HCT116 (cell line): ENCODE results near the gene AFAP1. TPM values are rescaled to one million over a fixed set of nuclear protein-coding genes. Genes with fewer than 3 reads are reported as not detected.

Experiments
- ATAC-seq: fragments of 200-7000 bp; cut with Tn5 transposase; 2 replicates; pipeline ENCODE4 v1.9.1; 2020; ENCODE audit warnings: mild to moderate bottlenecking, moderate library complexity
- BruUV-seq: library from RNA; stranded (reverse); fragments of 400-500 nt; replicated peaks from 2 replicates; lab custom pipeline; 2021; lab: Mats Ljungman, UMichigan
- CTCF ChIA-PET: fragments of 300-600 bp; sonication (Branson Sonifier 250); formaldehyde crosslinking; loops from one replicate; lab custom pipeline; 2021; ENCODE audit warnings: antibody characterized with exemption; lab: Charles Lee
- POLR2A ChIA-PET: fragments of 300-600, 350-600 bp; sonication (Branson Sonifier 250); formaldehyde crosslinking; loops from one replicate; lab custom pipeline; 2021; ENCODE audit warnings: antibody characterized with exemption; lab: Charles Lee
- RAD21 ChIA-PET, 2 experiments: fragments of 300-600 bp; sonication (Branson Sonifier 250); formaldehyde crosslinking; loops; one replicate each; lab custom pipeline; 2023; ENCODE audit warnings: low total read pairs in 2 of 2; ENCODE audit not compliant: uncharacterized antibody in 2 of 2, unreplicated experiment in 2 of 2, low non-redundant PET in 1 of 2; lab: Charles Lee
- DNase-seq: peaks from one replicate; pipeline ENCODE4 v3.0.0-alpha.2; 2010; ENCODE audit warnings: low read depth, low spot score
- H2AFZ ChIP-seq: fragments of 200-600 bp; shearing (Covaris generic), sonication (generic); 2 replicates; pipeline ENCODE4 v1.6.1; 2017; ENCODE audit warnings: low read depth, mixed run types, mixed read lengths, antibody characterized with exemption, low read length; ENCODE audit not compliant: poor library complexity, severe bottlenecking
- H3K27ac ChIP-seq: 2 replicates; pipeline ENCODE4 v1.5.1; 2012; ENCODE audit warnings: low read depth, low read length
- H3K27me3 ChIP-seq: fragments of 200-600 bp; sonication (generic); 2 replicates; pipeline ENCODE4 v1.6.1; 2016; ENCODE audit warnings: mixed run types, low read length, mixed read lengths; ENCODE audit not compliant: insufficient read depth
- H3K36me3 ChIP-seq, 2 experiments: fragments of 200-500 bp in 1 of 2; fragments of 200-600 bp in 1 of 2; sonication (Bioruptor generic) in 1 of 2; sonication (generic) in 1 of 2; 2 replicates each; pipeline versions ENCODE4 v1.5.1 to v1.6.1; 2014 to 2016; ENCODE audit warnings: low read length in 2 of 2, inconsistent platforms in 1 of 2, mixed read lengths in 1 of 2, mixed run types in 1 of 2; ENCODE audit not compliant: insufficient read depth in 2 of 2, control insufficient read depth in 1 of 2
- H3K4me1 ChIP-seq, 2 experiments: fragments of 200-600 bp in 1 of 2; sonication (generic) in 1 of 2; 2 replicates each; pipeline versions ENCODE4 v1.5.1 to v1.6.1; 2012 to 2017; ENCODE audit warnings: low read length in 2 of 2, inconsistent platforms in 1 of 2, mild to moderate bottlenecking in 1 of 2, mixed read lengths in 1 of 2, mixed run types in 1 of 2, moderate library complexity in 1 of 2; ENCODE audit not compliant: insufficient read depth in 2 of 2, control insufficient read depth in 1 of 2
- H3K4me2 ChIP-seq: fragments of 200-600 bp; sonication (generic); 2 replicates; pipeline ENCODE4 v1.6.1; 2017; ENCODE audit warnings: mixed run types, low read length, mixed read lengths
- H3K4me3 ChIP-seq, 2 experiments: fragments of 200-600 bp in 1 of 2; sonication (generic) in 1 of 2; replicated peaks in 1 of 2; 2 replicates each; pipeline ENCODE4 v1.5.1; 2011 to 2016; ENCODE audit warnings: low read length in 2 of 2, control low read depth in 1 of 2, low read depth in 1 of 2, mild to moderate bottlenecking in 1 of 2, mixed read lengths in 1 of 2, mixed run types in 1 of 2
- H3K79me2 ChIP-seq: fragments of 200-600 bp; sonication (generic); 2 replicates; pipeline ENCODE4 v1.6.1; 2017; ENCODE audit warnings: mild to moderate bottlenecking, mixed run types, low read length, moderate library complexity, mixed read lengths; ENCODE audit not compliant: insufficient read depth
- H3K9ac ChIP-seq: fragments of 200-600 bp; sonication (generic); 2 replicates; pipeline ENCODE4 v1.6.1; 2016; ENCODE audit warnings: low read length, mixed read lengths
- H3K9me2 ChIP-seq: fragments of 200-600 bp; sonication (generic), shearing (Covaris generic); 2 replicates; pipeline ENCODE4 v1.6.1; 2017; ENCODE audit warnings: mixed run types, mild to moderate bottlenecking, moderate library complexity; ENCODE audit not compliant: insufficient read depth
- H3K9me3 ChIP-seq, 2 experiments: fragments of 200-500 bp in 1 of 2; fragments of 200-600 bp in 1 of 2; sonication (Bioruptor generic) in 1 of 2; sonication (generic) in 1 of 2; 2 replicates each; pipeline ENCODE4 v1.6.1; 2014 to 2017; ENCODE audit warnings: low read length in 2 of 2, mixed read lengths in 2 of 2, inconsistent platforms in 1 of 2, low read depth in 1 of 2, mild to moderate bottlenecking in 1 of 2, mixed run types in 1 of 2, moderate library complexity in 1 of 2; ENCODE audit not compliant: control insufficient read depth in 1 of 2, insufficient read depth in 1 of 2
- H4K20me1 ChIP-seq: fragments of 200-600 bp; sonication (generic), shearing (Covaris generic); 2 replicates; pipeline ENCODE4 v1.6.1; 2017; ENCODE audit warnings: mixed run types, mild to moderate bottlenecking, moderate library complexity; ENCODE audit not compliant: insufficient read depth
- EGR1 ChIP-seq: IDR thresholded peaks from 2 replicates; pipeline ENCODE4 v1.6.1; 2012; ENCODE audit warnings: low read depth
- ELF1 ChIP-seq: IDR thresholded peaks from 2 replicates; pipeline ENCODE4 v1.6.1; 2012; ENCODE audit warnings: low read depth, borderline replicate concordance
- EZH2phosphoT487 ChIP-seq: fragments of 200-600 bp; IDR thresholded peaks from 2 replicates; pipeline ENCODE4 v1.6.1; 2018; ENCODE audit warnings: antibody characterized with exemption, borderline replicate concordance
- POLR2A ChIP-seq: IDR thresholded peaks from 2 replicates; pipeline ENCODE4 v1.7.0; 2011; ENCODE audit warnings: borderline replicate concordance; ENCODE audit not compliant: insufficient read depth, insufficient read length; ENCODE audit errors: extremely low read depth
- POLR2AphosphoS5 ChIP-seq: IDR thresholded peaks from 2 replicates; pipeline ENCODE4 v1.6.1; 2011; ENCODE audit warnings: mild to moderate bottlenecking, low read depth, low read length, moderate library complexity
- SIN3A ChIP-seq: IDR thresholded peaks from 2 replicates; pipeline ENCODE4 v1.6.1; 2012; ENCODE audit warnings: low read depth
- TCF7L2 ChIP-seq: IDR thresholded peaks from 2 replicates; pipeline ENCODE4 v1.7.0; 2011; ENCODE audit warnings: borderline replicate concordance, inconsistent platforms; ENCODE audit not compliant: insufficient read depth, insufficient read length; ENCODE audit errors: extremely low read depth
- ZNF274 ChIP-seq: fragments of 200-500 bp; sonication (Bioruptor generic); IDR thresholded peaks from 2 replicates; pipeline ENCODE4 v1.6.1; 2014; ENCODE audit warnings: mild to moderate bottlenecking, low read depth, low read length, inconsistent platforms
- intact Hi-C: fragments of 100-400 bp; cut with micrococcal nuclease; formaldehyde crosslinking; loops from 2 replicates; pipeline ENCODE4 v1.10.0; 2022
- total RNA-seq: library from RNA; stranded (reverse); gene quantifications from one replicate; pipeline ENCODE4 v1.2.1, GENCODE V29; 2021; ENCODE audit not compliant: unreplicated experiment
- TF ChIP-seq, protein P1 (sequence below): IDR thresholded peaks from 2 replicates; pipeline ENCODE4 v1.6.1; 2012
- TF ChIP-seq, protein P2 (sequence below): IDR thresholded peaks from 2 replicates; pipeline ENCODE4 v1.6.1; 2012

AFAP1 gene
- total RNA-seq, 1 experiment from 2014 or later = 19.4 TPM

DNA sequence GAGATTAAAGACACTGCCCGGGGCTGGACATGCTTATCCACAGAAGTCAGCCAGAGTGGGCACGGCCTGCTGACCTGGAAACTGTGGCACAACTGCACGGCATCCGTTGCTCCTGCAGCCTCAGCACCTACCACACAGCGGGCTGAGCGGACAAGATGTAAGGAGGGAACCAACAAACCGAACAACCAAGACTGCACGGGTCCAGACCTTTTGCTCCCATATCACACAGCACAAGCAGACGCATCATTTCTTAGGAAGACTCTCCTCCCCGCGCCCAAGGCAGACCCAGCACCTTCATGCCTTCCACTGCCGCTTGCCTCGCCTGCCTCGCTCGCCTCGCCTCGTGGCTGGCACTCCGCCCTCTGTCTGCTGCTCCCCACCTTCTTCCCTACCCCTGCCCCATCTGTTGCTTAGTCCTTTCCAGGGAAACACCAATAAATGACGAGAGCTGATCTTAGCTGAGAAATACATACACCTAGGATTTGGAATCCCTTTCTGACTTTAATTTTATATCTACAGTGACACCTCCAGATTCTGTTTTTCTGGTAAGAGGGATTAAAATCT is 79.0 kb downstream of the AFAP1 start (continued):
- TF ChIP-seq ELF1 (no peak), EGR1 (no peak), POLR2AphosphoS5 (no peak), ZNF274 (no peak), EZH2phosphoT487 (no peak), POLR2A (no peak), SIN3A (no peak)
- TF ChIP-seq, protein P1, sequence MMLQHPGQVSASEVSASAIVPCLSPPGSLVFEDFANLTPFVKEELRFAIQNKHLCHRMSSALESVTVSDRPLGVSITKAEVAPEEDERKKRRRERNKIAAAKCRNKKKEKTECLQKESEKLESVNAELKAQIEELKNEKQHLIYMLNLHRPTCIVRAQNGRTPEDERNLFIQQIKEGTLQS = no peak
- TF ChIP-seq, all 23 proteins: peak for 0

DNA sequence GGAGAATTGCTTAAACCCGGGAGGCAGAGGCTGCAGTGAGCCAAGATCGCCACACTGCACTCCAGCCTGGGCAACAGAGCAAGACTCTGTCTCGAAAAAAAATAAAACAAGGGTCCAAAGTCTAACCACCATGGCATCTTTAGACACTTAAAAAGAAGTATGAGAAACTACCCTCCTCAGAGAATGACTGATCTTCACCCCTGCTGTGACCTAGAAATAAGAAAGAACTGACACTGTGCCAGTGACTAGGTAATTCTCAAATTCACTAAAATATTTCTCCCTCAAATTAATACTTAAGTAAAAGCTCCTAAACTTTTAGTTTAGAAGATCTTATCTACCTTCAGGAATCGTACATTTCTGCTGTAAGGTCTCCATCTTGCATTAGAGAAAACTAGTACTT is 80.3 kb downstream of the AFAP1 start:
- ChIA-PET POLR2A (no interaction called here), CTCF (no interaction called here)
- H3K9me3 ChIP-seq = no peaks in the 10 kb centered on the region

More for the DNA sequence above, 80.3 kb downstream of the AFAP1 start:
- ATAC-seq (no peak), DNase-seq (no peak)
- intact Hi-C loops = no loop called here
- H3K4me3 ChIP-seq = no peak overlapping the region
- no peak overlapping the region for H2AFZ ChIP-seq
- H4K20me1 ChIP-seq = no peaks in the 10 kb centered on the region
- no peak overlapping the region for H3K27ac ChIP-seq
- no peaks in the 10 kb centered on the region for H3K4me1 ChIP-seq
- H3K27me3 ChIP-seq = no peaks in the 10 kb centered on the region
- TF ChIP-seq, protein P2, sequence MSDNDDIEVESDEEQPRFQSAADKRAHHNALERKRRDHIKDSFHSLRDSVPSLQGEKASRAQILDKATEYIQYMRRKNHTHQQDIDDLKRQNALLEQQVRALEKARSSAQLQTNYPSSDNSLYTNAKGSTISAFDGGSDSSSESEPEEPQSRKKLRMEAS = no peak
- TF ChIP-seq EGR1 (no peak), TCF7L2 (no peak)
- H3K79me2 ChIP-seq = no peaks in the 10 kb centered on the region
- no peaks in the 10 kb centered on the region for H3K9me2 ChIP-seq
- H3K4me2 ChIP-seq = no peak overlapping the region
- RAD21 ChIA-PET = no interaction called here
- H3K36me3 ChIP-seq = no peaks in the 10 kb centered on the region
- BruUV-seq = no TSS peak
- no peak overlapping the region for H3K9ac ChIP-seq
